A549 (cell line): ENCODE results near the gene HDAC10. TPM values are rescaled to one million over a fixed set of nuclear protein-coding genes. Genes with fewer than 3 reads are reported as not detected.

Source experiments
- ATAC-seq, 2 experiments: fragments of 200-7000 bp in 1 of 2; fragments of >200 bp in 1 of 2; cut with Nextera tagmentation in 1 of 2; cut with Tn5 transposase in 1 of 2; 3 replicates each; pipeline versions ENCODE4 v1.8.0 to v1.9.1; 2018 to 2020; ENCODE audit warnings: mild to moderate bottlenecking in 1 of 2, moderate library complexity in 1 of 2
- CTCF ChIA-PET: fragments of 300-600 bp; sonication (Branson Sonifier 250); formaldehyde crosslinking; extraction: SDS; loops from one replicate; lab custom pipeline; 2021; ENCODE audit warnings: antibody characterized with exemption, inconsistent platforms; lab: Yijun Ruan, JAX
- POLR2A ChIA-PET: fragments of 350-600 bp; formaldehyde crosslinking; extraction: SDS; loops from one replicate; lab custom pipeline; 2021; ENCODE audit warnings: antibody characterized with exemption, inconsistent platforms; lab: Yijun Ruan, JAX
- DNase-seq, 2 experiments: peaks; one replicate each; pipeline versions ENCODE4 v3.0.0 to v3.0.0-alpha.2; 2011 to 2016; ENCODE audit warnings: low read depth in 1 of 2, low spot score in 1 of 2
- FAIRE-seq: peaks from 2 replicates; lab custom pipeline; 2011; peaks lifted over from hg19 to GRCh38; lab: Jason Lieb, UNC
- H3K27ac ChIP-seq, 2 experiments: fragments of >200 bp; sonication (Bioruptor Twin); formaldehyde crosslinking; 3 replicates each; pipeline ENCODE4 v1.5.1; 2016 to 2017
- H3K4me1 ChIP-seq: fragments of >200 bp; sonication (Bioruptor Twin); formaldehyde crosslinking; 3 replicates; pipeline ENCODE4 v1.6.1; 2016
- H3K4me2 ChIP-seq: fragments of >200 bp; sonication (Bioruptor Twin); formaldehyde crosslinking; 3 replicates; pipeline ENCODE4 v1.6.1; 2016
- H3K4me3 ChIP-seq: fragments of >200 bp; sonication (Bioruptor Twin); formaldehyde crosslinking; 3 replicates; pipeline ENCODE4 v1.5.1; 2016
- H3K9me3 ChIP-seq: fragments of >200 bp; sonication (Bioruptor Twin); formaldehyde crosslinking; 3 replicates; pipeline ENCODE4 v1.6.1; 2016
- BHLHE40 ChIP-seq: IDR thresholded peaks from 2 replicates; pipeline ENCODE4 v1.6.1; 2012; ENCODE audit warnings: low read depth, low read length, inconsistent platforms
- CBX8 ChIP-seq: fragments of 200-600 bp; sonication (generic); IDR thresholded peaks from 2 replicates; pipeline ENCODE4 v1.6.1; 2016
- CHD2 ChIP-seq: fragments of 150-350 bp; IDR thresholded peaks from 2 replicates; pipeline ENCODE4 v1.6.1; 2014; ENCODE audit warnings: low read length; ENCODE audit not compliant: partially characterized antibody
- CHD4 ChIP-seq: fragments of 200-600 bp; sonication (generic); IDR thresholded peaks from 2 replicates; pipeline ENCODE4 v1.6.1; 2016; ENCODE audit warnings: antibody characterized with exemption, mild to moderate bottlenecking, borderline replicate concordance
- EHF ChIP-seq: fragments of 250-450 bp; sonication (Bioruptor Pico); IDR thresholded peaks from 2 replicates; pipeline ENCODE4 v1.5.0; 2020; ENCODE audit warnings: mild to moderate bottlenecking
- EP300 ChIP-seq, 2 experiments: fragments of >200 bp; sonication (Bioruptor Twin); formaldehyde crosslinking; IDR thresholded peaks; 2 replicates in 1 of 2; 3 replicates in 1 of 2; pipeline ENCODE4 v1.6.1; 2016 to 2017
- ESRRA ChIP-seq: fragments of 150-350 bp; IDR thresholded peaks from 2 replicates; pipeline ENCODE4 v1.6.1; 2014; ENCODE audit warnings: mild to moderate bottlenecking, low read length, borderline replicate concordance
- FOSB ChIP-seq: fragments of 250-450 bp; sonication (Bioruptor Pico); IDR thresholded peaks from 2 replicates; pipeline ENCODE4 v1.5.0; 2020; ENCODE audit warnings: mild to moderate bottlenecking, moderate library complexity
- FOSL2 ChIP-seq, 2 experiments: fragments of 450-650 bp in 1 of 2; fragments of >200 bp in 1 of 2; sonication (Bioruptor Twin) in 1 of 2; formaldehyde crosslinking; IDR thresholded peaks; 2 replicates each; pipeline versions ENCODE4 v1.5.0 to v1.6.1; 2016 to 2020; ENCODE audit warnings: mild to moderate bottlenecking in 1 of 2, moderate library complexity in 1 of 2
- FOXS1 ChIP-seq: fragments of 250-450 bp; sonication (Bioruptor Pico); IDR thresholded peaks from 2 replicates; pipeline ENCODE4 v1.5.0; 2020; ENCODE audit warnings: mild to moderate bottlenecking, moderate library complexity
- HOXB5 ChIP-seq: fragments of 250-450 bp; sonication (Bioruptor Pico); IDR thresholded peaks from 2 replicates; pipeline ENCODE4 v1.5.0; 2020; ENCODE audit warnings: mild to moderate bottlenecking, moderate library complexity
- JUN ChIP-seq, 2 experiments: fragments of >200 bp; sonication (Bioruptor Twin); formaldehyde crosslinking; IDR thresholded peaks; 2 replicates in 1 of 2; 3 replicates in 1 of 2; pipeline ENCODE4 v1.6.1; 2016 to 2017
- JUNB ChIP-seq: fragments of >200 bp; sonication (Bioruptor Twin); formaldehyde crosslinking; IDR thresholded peaks from 2 replicates; pipeline ENCODE4 v1.6.1; 2016
- KDM1A ChIP-seq: fragments of 200-600 bp; sonication (generic); IDR thresholded peaks from 2 replicates; pipeline ENCODE4 v1.6.1; 2016; ENCODE audit warnings: low read depth, mild to moderate bottlenecking
- KDM5A ChIP-seq: fragments of 200-600 bp; sonication (generic); IDR thresholded peaks from 2 replicates; pipeline ENCODE4 v1.6.1; 2016; ENCODE audit warnings: antibody characterized with exemption, mild to moderate bottlenecking
- MAFK ChIP-seq: fragments of 450-650 bp; IDR thresholded peaks from 2 replicates; pipeline ENCODE4 v1.6.1; 2014; ENCODE audit not compliant: partially characterized antibody
- NFE2L2 ChIP-seq: fragments of 150-350 bp; conservative IDR thresholded peaks from 2 replicates; pipeline ENCODE4 v1.6.1; 2014; ENCODE audit warnings: low read length
- NR3C1 ChIP-seq: fragments of >200 bp; sonication (Bioruptor Twin); formaldehyde crosslinking; IDR thresholded peaks from 3 replicates; pipeline ENCODE4 v1.6.1; 2017
- RARB ChIP-seq: fragments of 250-450 bp; sonication (Bioruptor Pico); IDR thresholded peaks from 2 replicates; pipeline ENCODE4 v1.8.0; 2021; ENCODE audit warnings: mild to moderate bottlenecking, moderate library complexity
- SREBF2 ChIP-seq: fragments of 450-650 bp; IDR thresholded peaks from 2 replicates; pipeline ENCODE4 v1.6.1; 2014; ENCODE audit warnings: mild to moderate bottlenecking, moderate library complexity
- ZC3H11A ChIP-seq: fragments of 450-650 bp; IDR thresholded peaks from 2 replicates; pipeline ENCODE4 v1.6.1; 2014; ENCODE audit warnings: antibody characterized with exemption, mild to moderate bottlenecking
- ZNF302 ChIP-seq: fragments of 250-450 bp; sonication (Bioruptor Pico); IDR thresholded peaks from 2 replicates; pipeline ENCODE4 v1.9.0; 2021; ENCODE audit warnings: inconsistent platforms, mild to moderate bottlenecking, moderate library complexity
- WGBS: methylation state at CpG from one replicate; pipeline ENCODE4 v1.1.6; 2017; ENCODE audit errors: missing lambda C conversion rate; 5-methylcytosine and 5-hydroxymethylcytosine counted together
- polyA plus RNA-seq, 4 experiments: library from polyadenylated mRNA; depleted of rRNA in 3 of 4; stranded (reverse); fragments of >200 nt; fragmentation: RNase III in 1 of 4; extraction: RNeasy Plus Mini Kit Qiagen cat#74134 plus additional on column Dnase treatment in 1 of 4; gene quantifications; 2 replicates in 3 of 4; 3 replicates in 1 of 4; pipeline ENCODE4 v1.2.3, GENCODE V29; 2011 to 2017
- TF ChIP-seq, protein P1 (sequence below): IDR thresholded peaks from 2 replicates; pipeline ENCODE4 v1.6.1; 2012
- TF ChIP-seq, protein P2 (sequence below): fragments of 250-450 bp; sonication (Bioruptor Pico); IDR thresholded peaks from 2 replicates; pipeline ENCODE4 v1.5.0; 2020; ENCODE audit warnings: low read depth, mild to moderate bottlenecking, moderate library complexity
- TF ChIP-seq, protein P3 (sequence below): fragments of >200 bp; sonication (Bioruptor Twin); formaldehyde crosslinking; IDR thresholded peaks from 3 replicates; pipeline ENCODE4 v1.6.1; 2016
- TF ChIP-seq, protein P4 (sequence below): IDR thresholded peaks from 2 replicates; pipeline ENCODE4 v1.6.1; 2012; ENCODE audit warnings: low read depth, borderline replicate concordance

HDAC10 gene
- polyA plus RNA-seq, 2 of the 4 experiments (the other 2 are of a cell fraction) = 2.4 to 12.0 TPM

GRCh38 chr22:50289151-50289941, 38.3 kb upstream of the HDAC10 start:
- Histone ChIP-seq H3K4me2 (no peak overlapping the region), H3K4me3 (no peak overlapping the region), H3K27ac (no peak overlapping the region), H3K4me1 (peaks cover 19% of the 10 kb centered on the region), H3K9me3 (no peaks in the 10 kb centered on the region)
- 100% methylated on average over 25 of the region's 57 CpGs for WGBS
- POLR2A ChIA-PET = no interaction called here
- ATAC-seq = no peak
- DNase-seq = no peak
- TF ChIP-seq NFE2L2 = no peak
- no peak for TF ChIP-seq SREBF2
- TF ChIP-seq KDM5A = no peak
- TF ChIP-seq ZC3H11A = no peak
- TF ChIP-seq FOSB (CRISPR knock-in tag) = no peak
- no peak for TF ChIP-seq BHLHE40
- no peak for TF ChIP-seq FOSL2 (IDR thresholded peaks at IDR 0.05)
- no peak for TF ChIP-seq FOSL2 (CRISPR knock-in tag; IDR thresholded peaks at IDR 0.05)
- TF ChIP-seq HOXB5 (CRISPR knock-in tag) = no peak
- no peak for TF ChIP-seq NR3C1
- TF ChIP-seq EP300 (IDR thresholded peaks at IDR 0.05) = no peak
- TF ChIP-seq ZNF302 (CRISPR knock-in tag) = no peak
- TF ChIP-seq CHD4 = no peak
- no peak for TF ChIP-seq CBX8
- no peak for TF ChIP-seq FOXS1 (CRISPR knock-in tag)
- no peak for TF ChIP-seq CHD2
- TF ChIP-seq, protein P1, sequence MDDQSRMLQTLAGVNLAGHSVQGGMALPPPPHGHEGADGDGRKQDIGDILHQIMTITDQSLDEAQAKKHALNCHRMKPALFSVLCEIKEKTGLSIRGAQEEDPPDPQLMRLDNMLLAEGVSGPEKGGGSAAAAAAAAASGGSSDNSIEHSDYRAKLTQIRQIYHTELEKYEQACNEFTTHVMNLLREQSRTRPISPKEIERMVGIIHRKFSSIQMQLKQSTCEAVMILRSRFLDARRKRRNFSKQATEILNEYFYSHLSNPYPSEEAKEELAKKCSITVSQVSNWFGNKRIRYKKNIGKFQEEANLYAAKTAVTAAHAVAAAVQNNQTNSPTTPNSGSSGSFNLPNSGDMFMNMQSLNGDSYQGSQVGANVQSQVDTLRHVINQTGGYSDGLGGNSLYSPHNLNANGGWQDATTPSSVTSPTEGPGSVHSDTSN = no peak
- CTCF ChIA-PET = interaction anchor here (1.2 to 5.2 kb wide), 2 partner anchors 13 to 37 kb away, joined by 4 to 35 read pairs; no protein-coding TSS in a partner anchor
- no peak for FAIRE-seq

DNA sequence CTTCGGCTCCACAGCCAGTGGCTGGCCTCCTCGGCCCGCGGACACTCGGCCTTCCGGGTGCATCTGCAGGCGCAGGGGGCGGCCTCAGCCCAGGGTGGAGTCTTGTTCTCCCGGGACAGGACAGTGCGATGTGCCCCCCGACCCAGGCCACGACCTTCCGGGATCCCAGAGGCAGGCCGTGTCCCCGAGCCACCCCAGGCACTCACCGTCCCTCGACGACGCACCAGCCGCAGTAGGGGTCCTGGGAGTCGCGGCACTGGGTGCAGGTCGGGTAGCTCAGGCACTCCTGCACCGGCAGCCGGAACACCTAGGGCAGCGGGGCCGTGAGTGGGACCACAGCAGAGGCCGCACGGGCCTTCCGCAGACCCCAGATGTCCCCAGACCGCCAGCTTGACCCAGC, 36.7 kb upstream of the HDAC10 start:
- no peak overlapping the region for H3K4me2 ChIP-seq
- H3K9me3 ChIP-seq = no peaks in the 10 kb centered on the region
- H3K4me1 ChIP-seq = peaks cover 12% of the 10 kb centered on the region
- no peak for DNase-seq
- ATAC-seq = no peak
- FAIRE-seq = no peak
- WGBS = 94% methylated on average over 15 of the region's 31 CpGs
- ChIA-PET POLR2A (no interaction called here), CTCF (interaction anchor here (0.7 to 1.2 kb wide), 3 partner anchors 16 to 162 kb away, joined by 3 to 4 read pairs (median 3); no protein-coding TSS in a partner anchor)
- no peak overlapping the region for H3K4me3 ChIP-seq
- H3K27ac ChIP-seq = no peak overlapping the region
- TF ChIP-seq, protein P2, sequence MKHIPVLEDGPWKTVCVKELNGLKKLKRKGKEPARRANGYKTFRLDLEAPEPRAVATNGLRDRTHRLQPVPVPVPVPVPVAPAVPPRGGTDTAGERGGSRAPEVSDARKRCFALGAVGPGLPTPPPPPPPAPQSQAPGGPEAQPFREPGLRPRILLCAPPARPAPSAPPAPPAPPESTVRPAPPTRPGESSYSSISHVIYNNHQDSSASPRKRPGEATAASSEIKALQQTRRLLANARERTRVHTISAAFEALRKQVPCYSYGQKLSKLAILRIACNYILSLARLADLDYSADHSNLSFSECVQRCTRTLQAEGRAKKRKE = no peak
- TF ChIP-seq, protein P3, sequence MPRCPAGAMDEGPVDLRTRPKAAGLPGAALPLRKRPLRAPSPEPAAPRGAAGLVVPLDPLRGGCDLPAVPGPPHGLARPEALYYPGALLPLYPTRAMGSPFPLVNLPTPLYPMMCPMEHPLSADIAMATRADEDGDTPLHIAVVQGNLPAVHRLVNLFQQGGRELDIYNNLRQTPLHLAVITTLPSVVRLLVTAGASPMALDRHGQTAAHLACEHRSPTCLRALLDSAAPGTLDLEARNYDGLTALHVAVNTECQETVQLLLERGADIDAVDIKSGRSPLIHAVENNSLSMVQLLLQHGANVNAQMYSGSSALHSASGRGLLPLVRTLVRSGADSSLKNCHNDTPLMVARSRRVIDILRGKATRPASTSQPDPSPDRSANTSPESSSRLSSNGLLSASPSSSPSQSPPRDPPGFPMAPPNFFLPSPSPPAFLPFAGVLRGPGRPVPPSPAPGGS = no peak
- no peak for TF ChIP-seq NR3C1
- no peak for TF ChIP-seq ESRRA
- TF ChIP-seq EHF (CRISPR knock-in tag) = no peak

- DNase-seq (no peak), FAIRE-seq (no peak), ATAC-seq (no peak)
- Histone ChIP-seq H3K4me3 (no peak overlapping the region), H3K9me3 (no peaks in the 10 kb centered on the region), H3K4me1 (peaks cover 17% of the 10 kb centered on the region), H3K4me2 (no peak overlapping the region), H3K27ac (no peak overlapping the region)
- 94% methylated on average over 16 of the region's 40 CpGs for WGBS
- CTCF ChIA-PET = no interaction called here
- no peak for TF ChIP-seq KDM1A
- no peak for TF ChIP-seq JUNB
- TF ChIP-seq, protein P4, sequence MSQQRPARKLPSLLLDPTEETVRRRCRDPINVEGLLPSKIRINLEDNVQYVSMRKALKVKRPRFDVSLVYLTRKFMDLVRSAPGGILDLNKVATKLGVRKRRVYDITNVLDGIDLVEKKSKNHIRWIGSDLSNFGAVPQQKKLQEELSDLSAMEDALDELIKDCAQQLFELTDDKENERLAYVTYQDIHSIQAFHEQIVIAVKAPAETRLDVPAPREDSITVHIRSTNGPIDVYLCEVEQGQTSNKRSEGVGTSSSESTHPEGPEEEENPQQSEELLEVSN = no peak
- TF ChIP-seq MAFK = no peak
- TF ChIP-seq, protein P3 = no peak
- TF ChIP-seq JUN (IDR thresholded peaks at IDR 0.05) = no peak
- no peak for TF ChIP-seq EHF (CRISPR knock-in tag)
- no peak for TF ChIP-seq RARB (CRISPR knock-in tag)
- TF ChIP-seq, all 56 proteins: peak for 0
- POLR2A ChIA-PET = no interaction called here
These were observed 35.7 kb upstream of the HDAC10 start for GRCh38 chr22:50286701-50287318.
